Measurements from ENCODE around the gene ARHGAP10.

ARHGAP10 gene

GRCh38 chr4:148051403-148051802 is 319.5 kb downstream of the ARHGAP10 start:
- DNase-seq, result no peak

- no peak for DNase-seq
Observed at GRCh38 chr4:148052448-148052847, 320.6 kb downstream of the ARHGAP10 start.

- no peak for DNase-seq
Observed at GRCh38 chr4:148053298-148054003, 321.6 kb downstream of the ARHGAP10 start.

- DNase-seq, result no peak
Observed at GRCh38 chr4:148054275-148054674, 322.4 kb downstream of the ARHGAP10 start.

GRCh38 chr4:148055844-148056243 is 324.0 kb downstream of the ARHGAP10 start:
- DNase-seq, result no peak

- DNase-seq, result no peak
Observed at GRCh38 chr4:148056879-148057278, 325.0 kb downstream of the ARHGAP10 start.

- no peak for DNase-seq
Observed at GRCh38 chr4:148057516-148057915, 325.6 kb downstream of the ARHGAP10 start.

GRCh38 chr4:148057984-148058859 is 326.3 kb downstream of the ARHGAP10 start:
- DNase-seq, result no peak

GRCh38 chr4:148059617-148060180 is 327.8 kb downstream of the ARHGAP10 start:
- no peak for DNase-seq

- DNase-seq, result no peak
Observed at GRCh38 chr4:148060264-148061140, 328.6 kb downstream of the ARHGAP10 start.

GRCh38 chr4:148061141-148061481 is 329.2 kb downstream of the ARHGAP10 start:
- no peak for DNase-seq

- no peak for DNase-seq
Observed at GRCh38 chr4:148061795-148062194, 329.9 kb downstream of the ARHGAP10 start.

GRCh38 chr4:148062301-148062950 is 330.5 kb downstream of the ARHGAP10 start:
- no peak for DNase-seq

GRCh38 chr4:148064451-148064850 is 332.6 kb downstream of the ARHGAP10 start:
- peak; percentile 56 for DNase-seq

- DNase-seq, result no peak
Observed at GRCh38 chr4:148065075-148065474, 333.2 kb downstream of the ARHGAP10 start.

GRCh38 chr4:148067301-148067916 is 335.5 kb downstream of the ARHGAP10 start:
- DNase-seq, result no peak

GRCh38 chr4:148068065-148068911 is 336.4 kb downstream of the ARHGAP10 start:
- no peak for DNase-seq

- no peak for DNase-seq
Observed at GRCh38 chr4:148069086-148069894, 337.4 kb downstream of the ARHGAP10 start.

- no peak for DNase-seq
Observed at GRCh38 chr4:148069895-148070178, 337.9 kb downstream of the ARHGAP10 start.

GRCh38 chr4:148071009-148071408 is 339.1 kb downstream of the ARHGAP10 start:
- no peak for DNase-seq

Data from retina (tissue), 1 donor.